ENCODE data around the gene THADA. TPM values are rescaled to one million over a fixed set of nuclear protein-coding genes. Genes with fewer than 3 reads are reported as not detected.

THADA gene
- total and polyA plus RNA-seq, 10 donors = 14.2 to 51.3 (median 40.0) TPM

DNA sequence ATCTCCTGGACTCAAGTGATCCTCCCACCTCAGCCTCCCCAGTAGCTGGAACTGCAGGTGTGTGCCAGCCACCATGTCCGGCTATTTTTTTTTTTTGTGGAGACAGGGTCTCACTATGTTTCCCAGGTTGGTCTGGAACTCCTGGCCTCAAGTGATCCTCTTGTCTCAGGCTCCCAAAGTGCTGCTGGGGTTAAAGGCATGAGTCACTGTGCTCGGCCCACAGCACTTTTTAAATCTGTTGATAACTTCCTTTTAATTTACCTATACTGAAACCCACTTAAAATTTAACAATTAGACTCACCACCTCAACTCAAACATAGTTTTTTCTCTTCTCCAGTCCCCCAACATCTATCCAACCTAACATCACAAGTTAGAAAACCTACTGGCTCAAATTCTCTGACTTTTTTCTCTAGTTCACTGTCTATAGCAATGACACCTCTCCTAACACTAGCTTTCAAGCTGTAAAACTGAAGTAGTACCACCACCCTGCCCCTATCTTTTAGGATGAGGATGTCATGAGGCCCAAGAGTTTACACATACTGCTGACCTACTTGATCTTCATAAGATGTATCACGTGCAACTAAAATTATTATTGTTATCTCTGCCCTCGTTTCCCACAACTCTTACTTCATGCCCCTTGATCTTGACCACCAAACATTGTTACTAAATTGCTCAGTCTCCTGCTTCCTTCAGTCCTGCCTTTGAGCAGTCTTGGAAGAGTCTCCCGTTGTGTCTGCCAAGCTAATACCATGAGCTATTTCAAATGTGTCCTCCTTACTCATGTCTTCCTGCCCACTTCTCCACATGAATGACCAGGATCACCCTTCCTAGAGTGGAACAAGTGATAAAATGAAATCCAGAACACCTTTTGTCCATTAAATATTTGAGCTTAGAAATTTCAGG lies 227.1 kb downstream of the THADA start:
- no peak for TF ChIP-seq CTCF (IDR thresholded peaks at IDR 0.05 in 8 of 11, conservative IDR thresholded peaks at IDR 0.05 in 3 of 11)
- TF ChIP-seq POLR2AphosphoS5 (IDR thresholded peaks at IDR 0.05) = no peak
- no peak for TF ChIP-seq POLR2A (IDR thresholded peaks at IDR 0.05)
- Histone ChIP-seq H3K4me3 (no peak overlapping the region), H3K4me1 (peaks cover 0 to 27% (median 2%) of the 10 kb centered on the region in 6 donors), H3K36me3 (peaks cover 0 to 2% (median 0%) of the 10 kb centered on the region in 6 donors), H3K27me3 (replicated peaks in 1 of 7) (no peaks in the 10 kb centered on the region), H3K9me3 (no peaks in the 10 kb centered on the region), H3K27ac (no peak overlapping the region)
- DNase-seq = no peak
- 76 to 89% (median 80%) methylated on average over 5 of the region's 5 CpGs for WGBS, 5 donors
- intact Hi-C loops (cut with DNase I; ENCODE audit: low total_unique reads) = no loop called here

DNA sequence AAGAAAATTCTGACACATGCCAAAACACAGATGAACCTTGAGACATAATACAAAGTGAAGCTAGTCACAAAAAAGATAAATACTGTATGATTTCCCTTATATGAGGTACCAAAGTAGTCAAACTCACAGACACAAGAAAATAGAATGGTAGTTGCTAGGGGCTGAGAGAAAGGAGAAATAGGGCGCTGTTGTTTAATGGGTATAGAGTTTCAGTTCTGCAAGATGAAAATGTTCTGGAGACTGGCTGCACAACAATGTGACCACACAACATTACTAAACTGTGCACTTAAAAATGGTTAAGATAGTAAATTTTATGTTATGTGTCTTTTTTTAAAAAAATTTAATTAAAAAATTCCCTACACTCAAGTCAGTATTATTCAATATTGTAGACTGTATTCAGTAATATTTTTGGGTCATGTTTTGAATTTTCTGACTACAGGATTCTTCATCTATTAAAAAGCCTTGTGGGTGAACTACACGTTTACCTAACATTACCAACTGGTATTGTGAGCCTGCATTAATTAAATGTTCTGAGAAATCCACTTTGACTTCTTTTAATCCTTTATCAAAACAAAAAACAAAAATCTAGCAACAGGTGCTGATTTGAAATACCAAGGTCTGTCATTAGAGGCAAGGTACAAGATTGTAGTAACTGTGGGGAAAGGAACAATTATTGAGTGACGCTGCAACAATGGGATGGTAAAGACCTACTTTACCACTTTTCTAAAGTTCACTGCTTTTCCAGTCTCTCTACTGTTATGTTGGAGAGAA lies 228.6 kb downstream of the THADA start:
- peaks cover 0 to 27% (median 2%) of the 10 kb centered on the region in 6 donors for H3K4me1 ChIP-seq
- TF ChIP-seq CTCF (IDR thresholded peaks at IDR 0.05 in 8 of 11, conservative IDR thresholded peaks at IDR 0.05 in 3 of 11) = no peak
- TF ChIP-seq POLR2A (IDR thresholded peaks at IDR 0.05) = no peak
- no peak for TF ChIP-seq POLR2AphosphoS5 (IDR thresholded peaks at IDR 0.05)
- H3K36me3 ChIP-seq = peaks cover 0 to 11% (median 0%) of the 10 kb centered on the region in 6 donors
- intact Hi-C loops (cut with DNase I; ENCODE audit: low total_unique reads) = no loop called here
- no peaks in the 10 kb centered on the region for H3K27me3 ChIP-seq (replicated peaks in 1 of 7)
- no peak overlapping the region for H3K4me3 ChIP-seq
- 85 to 90% (median 88%) methylated on average over 3 of the region's 3 CpGs for WGBS, 5 donors
- no peaks in the 10 kb centered on the region for H3K9me3 ChIP-seq
- no peak for DNase-seq
- peak overlapping the region in 2 of 8 donors; percentile 2 to 19 for H3K27ac ChIP-seq

- no peak overlapping the region for H3K4me3 ChIP-seq
- no peak overlapping the region for H3K27ac ChIP-seq
- intact Hi-C loops (cut with DNase I; ENCODE audit: low total_unique reads) = no loop called here
- no peaks in the 10 kb centered on the region for H3K27me3 ChIP-seq (replicated peaks in 1 of 7)
- WGBS, 5 donors = 85 to 94% (median 91%) methylated on average over 4 of the region's 4 CpGs
- peaks cover 0 to 11% (median 0%) of the 10 kb centered on the region in 6 donors for H3K36me3 ChIP-seq
- no peaks in the 10 kb centered on the region for H3K9me3 ChIP-seq
- DNase-seq = no peak
- no peak for TF ChIP-seq CTCF (IDR thresholded peaks at IDR 0.05 in 8 of 11, conservative IDR thresholded peaks at IDR 0.05 in 3 of 11)
- no peak for TF ChIP-seq POLR2A (IDR thresholded peaks at IDR 0.05)
- no peak for TF ChIP-seq POLR2AphosphoS5 (IDR thresholded peaks at IDR 0.05)
- peaks cover 0 to 15% (median 2%) of the 10 kb centered on the region in 6 donors for H3K4me1 ChIP-seq
These were observed 232.7 kb downstream of the THADA start for GRCh38 chr2:43363120-43363519.

DNA sequence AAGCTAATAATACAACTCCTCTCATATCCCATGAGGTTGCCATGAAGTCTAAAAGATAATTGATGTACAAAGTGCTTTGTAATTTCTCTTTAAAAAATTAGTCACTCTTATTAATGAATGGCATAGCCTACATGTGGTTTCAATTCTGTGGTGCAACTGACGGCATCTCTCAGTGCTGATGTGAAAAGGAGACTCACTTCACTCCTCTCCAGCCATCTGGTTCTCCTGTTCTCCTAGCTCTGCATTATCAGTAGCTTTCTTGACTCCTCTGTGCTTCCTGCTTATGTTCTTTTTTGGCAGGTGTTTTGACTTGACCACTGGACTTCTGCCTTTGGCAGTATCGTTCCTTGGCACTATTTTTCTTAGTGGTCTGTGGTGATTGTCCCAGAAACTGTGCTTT lies 234.6 kb downstream of the THADA start:
- WGBS, 5 donors = 62 to 87% (median 68%) methylated on average over 2 of the region's 2 CpGs
- Histone ChIP-seq H3K4me1 (peaks cover 0 to 7% (median 0%) of the 10 kb centered on the region in 6 donors), H3K9me3 (no peaks in the 10 kb centered on the region), H3K27me3 (replicated peaks in 1 of 7) (no peaks in the 10 kb centered on the region), H3K27ac (no peak overlapping the region), H3K4me3 (no peak overlapping the region), H3K36me3 (peaks cover 0 to 11% (median 0%) of the 10 kb centered on the region in 6 donors)
- no peak for TF ChIP-seq POLR2AphosphoS5 (IDR thresholded peaks at IDR 0.05)
- TF ChIP-seq POLR2A (IDR thresholded peaks at IDR 0.05) = no peak
- DNase-seq = no peak
- intact Hi-C loops (cut with DNase I; ENCODE audit: low total_unique reads) = no loop called here
